HT-29 (cell line): ENCODE measurements around the gene SPATA6. TPM values are rescaled to one million over a fixed set of nuclear protein-coding genes. Genes with fewer than 3 reads are reported as not detected.
"Not testable (repeated sequence)": the region's sequence is repeated elsewhere in the genome, so short reads cannot be mapped to it uniquely, and the experiment has no call there.

ENCODE experiments used
- DNase-seq: peaks from one replicate; pipeline ENCODE4 v3.0.0-alpha.2; 2015; ENCODE audit warnings: low spot score
- total RNA-seq: library from RNA; depleted of rRNA; stranded (reverse); fragments of >200 nt; shearing (Covaris generic); gene quantifications from 2 replicates; pipeline ENCODE4 v1.2.3, GENCODE V29; 2014

The SPATA6 gene
- total RNA-seq, 1 experiment from 2014 or later, result 2.1 TPM

DNA sequence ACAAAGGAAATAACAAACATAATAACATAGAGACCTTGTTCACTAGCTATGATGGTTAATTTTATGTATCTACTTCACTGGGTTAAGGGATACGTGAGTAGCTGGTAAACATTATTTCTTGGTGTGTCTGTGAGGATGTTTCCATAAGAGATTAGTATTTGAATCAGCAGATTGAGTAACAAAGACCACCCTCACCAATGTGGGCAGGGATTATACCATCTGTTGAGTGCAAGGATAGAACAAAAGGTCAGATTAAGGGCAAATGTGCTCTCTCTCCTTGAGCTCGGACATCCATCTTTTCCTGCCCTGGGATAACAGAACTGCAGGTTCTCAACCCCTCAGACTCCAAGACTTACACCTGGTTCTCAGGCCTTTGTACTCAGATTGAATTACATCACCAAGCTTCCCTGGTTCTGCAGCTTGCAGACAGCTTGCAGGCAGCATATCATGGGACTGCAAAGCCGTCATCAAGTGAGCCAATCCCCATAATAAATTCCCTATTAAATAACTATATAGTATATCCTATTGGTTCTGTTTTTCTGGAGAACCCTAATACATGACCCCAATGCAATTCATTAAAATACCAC is 9.2 kb downstream of the SPATA6 start:
- no peak for DNase-seq

DNA sequence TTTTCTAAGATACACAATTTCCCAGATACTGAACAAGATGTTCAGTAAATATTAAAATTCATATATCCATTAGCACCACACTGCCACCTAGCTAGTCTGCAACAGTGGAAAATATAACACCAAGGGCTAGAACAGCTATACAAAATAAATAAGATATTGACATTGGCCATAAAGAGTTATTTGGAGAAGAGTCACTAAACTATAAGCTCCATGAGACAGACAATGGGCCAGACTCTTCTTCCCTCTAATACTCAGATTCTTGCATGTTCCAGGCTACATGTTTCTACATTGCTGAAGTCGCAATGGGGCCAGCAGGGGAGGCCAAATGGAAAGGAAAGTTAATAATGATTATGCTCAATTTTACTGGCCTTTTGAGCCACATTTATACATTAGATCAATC is 21.5 kb downstream of the SPATA6 start:
- DNase-seq, result no peak

- DNase-seq, result no peak
Measured at GRCh38 chr1:48448932-48449331, 23.1 kb downstream of the SPATA6 start.

- DNase-seq, result not testable (repeated sequence)
Measured at GRCh38 chr1:48444186-48444585, 27.8 kb downstream of the SPATA6 start.

- peak; percentile 16 for DNase-seq
Measured at GRCh38 chr1:48442864-48443619, 29.0 kb downstream of the SPATA6 start.

DNA sequence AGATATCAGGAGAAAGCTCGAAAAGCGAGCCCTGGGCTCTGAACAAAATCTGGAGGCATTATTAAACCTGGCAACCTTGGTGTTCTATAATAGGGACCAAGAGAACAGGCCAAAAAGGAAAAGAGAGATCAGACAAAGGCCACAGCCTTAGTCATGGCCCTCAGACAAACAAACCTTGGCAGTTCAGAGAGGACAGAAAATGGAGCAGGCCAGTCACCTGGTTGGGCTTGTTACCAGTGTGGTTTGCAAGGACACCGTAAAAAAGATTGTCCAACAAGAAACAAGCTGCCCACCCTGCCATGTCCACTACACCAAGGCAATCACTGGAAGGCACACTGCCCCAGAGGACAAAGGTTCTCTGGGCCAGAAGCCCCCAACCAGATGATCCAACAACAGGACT is 31.2 kb downstream of the SPATA6 start:
- not testable (repeated sequence) for DNase-seq

DNA sequence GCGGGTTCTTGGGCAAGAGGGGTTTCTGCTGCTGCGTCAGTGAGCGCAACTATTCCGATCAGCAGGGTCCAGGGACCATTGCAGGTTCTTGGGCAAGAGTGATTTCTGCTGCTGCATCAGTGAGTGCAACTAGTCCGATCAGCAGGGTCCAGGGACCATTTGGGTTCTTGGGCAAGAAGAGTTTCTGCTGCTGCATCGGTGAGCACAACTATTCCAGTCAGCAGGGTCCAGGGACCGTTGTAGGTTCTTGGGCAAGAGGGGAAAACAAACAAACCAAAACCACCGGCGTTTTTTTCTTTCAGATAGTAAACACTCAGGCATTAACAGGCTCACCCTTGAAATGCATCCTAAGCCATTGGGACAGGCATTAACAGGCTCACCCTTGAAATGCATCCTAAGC is 32.6 kb downstream of the SPATA6 start:
- no peak for DNase-seq

- DNase-seq, result not testable (repeated sequence)
Measured at GRCh38 chr1:48437379-48437778, 34.6 kb downstream of the SPATA6 start.

DNA sequence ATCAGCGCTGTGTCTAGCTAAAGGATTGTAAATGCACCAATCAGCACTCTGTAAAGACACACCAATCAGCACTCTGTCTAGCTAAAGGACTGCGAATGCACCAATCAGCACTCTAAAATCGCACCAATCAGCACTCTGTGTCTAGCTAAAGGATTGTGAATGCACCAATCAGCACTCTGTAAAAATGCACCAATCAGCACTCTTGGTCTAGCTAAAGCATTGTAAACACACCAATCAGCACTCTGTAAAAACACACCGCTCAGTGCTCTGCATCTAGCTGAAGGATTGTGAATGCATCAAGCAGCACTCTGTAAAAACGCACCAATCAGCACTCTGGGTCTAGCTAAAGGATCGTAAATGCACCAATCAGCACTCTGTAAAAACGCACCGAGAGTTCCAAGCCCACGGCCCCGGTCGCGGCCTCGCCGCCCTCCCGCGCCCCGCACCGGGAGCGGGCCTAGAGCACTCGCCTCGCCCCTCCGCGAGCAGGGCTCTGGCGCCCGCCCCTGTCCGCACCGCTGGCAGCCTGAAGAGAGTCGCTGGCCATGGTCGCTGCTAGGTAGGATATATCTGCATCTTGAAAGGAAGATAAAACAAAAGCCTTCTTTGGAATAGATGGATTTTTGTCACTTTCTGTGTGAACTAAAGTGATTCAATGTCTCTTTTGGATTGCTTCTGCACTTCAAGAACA is 36.5 kb downstream of the SPATA6 start:
- DNase-seq, result not testable (repeated sequence)

DNA sequence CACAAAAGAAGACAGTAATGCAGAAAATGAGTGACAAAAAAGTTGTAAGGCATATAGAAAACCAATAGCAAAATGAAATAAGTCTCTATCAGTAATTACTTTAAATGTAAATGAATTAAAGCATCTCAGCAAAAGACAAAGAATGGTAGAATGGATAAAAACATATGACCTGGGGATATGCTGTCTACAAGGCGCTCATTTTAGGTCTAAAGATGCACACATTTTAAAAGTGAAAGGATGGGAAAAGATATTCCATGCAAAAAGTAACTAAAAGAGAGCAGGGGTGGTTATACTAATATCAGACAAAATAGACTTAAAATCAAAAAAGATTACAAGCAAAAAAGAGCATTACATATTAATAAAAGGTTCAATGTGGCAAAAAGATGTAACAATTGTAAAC is 41.2 kb downstream of the SPATA6 start:
- DNase-seq, result no peak

GRCh38 chr1:48422009-48422408 is 50.0 kb downstream of the SPATA6 start:
- no peak for DNase-seq

GRCh38 chr1:48418742-48419141 is 53.3 kb downstream of the SPATA6 start:
- DNase-seq, result no peak

GRCh38 chr1:48415050-48415449 is 57.0 kb downstream of the SPATA6 start:
- no peak for DNase-seq

GRCh38 chr1:48414264-48414663 is 57.7 kb downstream of the SPATA6 start:
- no peak for DNase-seq

DNA sequence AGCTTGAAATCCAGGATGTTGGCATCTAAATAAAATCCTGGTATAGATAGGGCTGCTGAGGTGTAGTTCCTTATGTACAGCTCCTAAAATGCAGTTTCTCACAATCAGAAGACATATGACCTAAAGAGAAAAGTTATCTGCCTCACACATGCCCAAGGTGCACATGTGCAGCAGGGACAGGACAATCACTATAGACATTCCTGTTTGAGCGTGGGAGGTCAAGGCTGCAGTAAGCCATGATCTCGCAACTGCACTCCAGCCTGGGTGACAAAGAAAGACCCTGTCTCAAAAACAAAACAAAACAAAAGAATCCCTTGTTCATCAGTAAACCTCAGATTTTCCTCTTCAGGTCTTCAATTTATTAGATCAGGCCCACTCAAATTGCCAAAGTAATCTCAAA is 66.1 kb downstream of the SPATA6 start:
- DNase-seq, result no peak

DNA sequence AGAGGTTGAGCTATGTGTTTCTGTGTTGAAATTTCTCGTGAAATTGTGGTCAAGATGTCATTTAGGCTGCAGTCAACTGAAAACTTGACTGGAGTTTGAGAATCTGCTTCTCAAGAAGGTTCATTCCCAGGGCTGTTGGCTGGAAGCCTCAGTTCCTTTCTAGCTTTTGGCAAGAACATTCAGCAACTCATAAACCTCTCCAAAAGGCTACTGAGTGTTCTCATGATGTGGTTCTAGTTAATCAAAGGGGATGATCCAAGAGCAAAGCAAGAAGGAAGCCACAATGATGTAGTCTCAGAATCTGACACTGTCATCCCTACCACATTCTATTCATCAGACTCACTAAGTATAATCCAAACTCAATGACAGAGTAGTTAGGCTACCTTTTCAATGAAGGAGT is 66.6 kb downstream of the SPATA6 start:
- DNase-seq, result no peak

- no peak for DNase-seq
Measured at GRCh38 chr1:48402599-48402998, 69.4 kb downstream of the SPATA6 start.

GRCh38 chr1:48396208-48396607 is 75.8 kb downstream of the SPATA6 start:
- no peak for DNase-seq

- no peak for DNase-seq
Measured at GRCh38 chr1:48391926-48392325, 80.1 kb downstream of the SPATA6 start.

- no peak for DNase-seq
Measured at GRCh38 chr1:48387409-48387808, 84.6 kb downstream of the SPATA6 start.

GRCh38 chr1:48374785-48375184 is 97.2 kb downstream of the SPATA6 start:
- no peak for DNase-seq

GRCh38 chr1:48371598-48371997 is 100.4 kb downstream of the SPATA6 start:
- no peak for DNase-seq

- no peak for DNase-seq
Measured at GRCh38 chr1:48362901-48363300, 109.1 kb downstream of the SPATA6 start.
